K562 (cell line): ENCODE data around the gene TLNRD1.

Experiments
- CBX1 ChIP-seq: sonication (generic); IDR thresholded peaks from 2 replicates; pipeline ENCODE4 v1.6.1; 2016; ENCODE audit warnings: antibody characterized with exemption, low read depth, mild to moderate bottlenecking
- HDGF ChIP-seq: fragments of 450-650 bp; IDR thresholded peaks from 2 replicates; pipeline ENCODE4 v1.6.1; 2016
- TF ChIP-seq, protein P1 (sequence below): fragments of 450-650 bp; IDR thresholded peaks from 2 replicates; pipeline ENCODE4 v1.6.1; 2016; ENCODE audit warnings: low read depth

GRCh38 chr15:81000624-81001151 lies at the start of gene TLNRD1:
- TF ChIP-seq HDGF = no peak
- TF ChIP-seq CBX1 = no peak; the same call in 1 of the 2 replicates
- TF ChIP-seq, protein P1, sequence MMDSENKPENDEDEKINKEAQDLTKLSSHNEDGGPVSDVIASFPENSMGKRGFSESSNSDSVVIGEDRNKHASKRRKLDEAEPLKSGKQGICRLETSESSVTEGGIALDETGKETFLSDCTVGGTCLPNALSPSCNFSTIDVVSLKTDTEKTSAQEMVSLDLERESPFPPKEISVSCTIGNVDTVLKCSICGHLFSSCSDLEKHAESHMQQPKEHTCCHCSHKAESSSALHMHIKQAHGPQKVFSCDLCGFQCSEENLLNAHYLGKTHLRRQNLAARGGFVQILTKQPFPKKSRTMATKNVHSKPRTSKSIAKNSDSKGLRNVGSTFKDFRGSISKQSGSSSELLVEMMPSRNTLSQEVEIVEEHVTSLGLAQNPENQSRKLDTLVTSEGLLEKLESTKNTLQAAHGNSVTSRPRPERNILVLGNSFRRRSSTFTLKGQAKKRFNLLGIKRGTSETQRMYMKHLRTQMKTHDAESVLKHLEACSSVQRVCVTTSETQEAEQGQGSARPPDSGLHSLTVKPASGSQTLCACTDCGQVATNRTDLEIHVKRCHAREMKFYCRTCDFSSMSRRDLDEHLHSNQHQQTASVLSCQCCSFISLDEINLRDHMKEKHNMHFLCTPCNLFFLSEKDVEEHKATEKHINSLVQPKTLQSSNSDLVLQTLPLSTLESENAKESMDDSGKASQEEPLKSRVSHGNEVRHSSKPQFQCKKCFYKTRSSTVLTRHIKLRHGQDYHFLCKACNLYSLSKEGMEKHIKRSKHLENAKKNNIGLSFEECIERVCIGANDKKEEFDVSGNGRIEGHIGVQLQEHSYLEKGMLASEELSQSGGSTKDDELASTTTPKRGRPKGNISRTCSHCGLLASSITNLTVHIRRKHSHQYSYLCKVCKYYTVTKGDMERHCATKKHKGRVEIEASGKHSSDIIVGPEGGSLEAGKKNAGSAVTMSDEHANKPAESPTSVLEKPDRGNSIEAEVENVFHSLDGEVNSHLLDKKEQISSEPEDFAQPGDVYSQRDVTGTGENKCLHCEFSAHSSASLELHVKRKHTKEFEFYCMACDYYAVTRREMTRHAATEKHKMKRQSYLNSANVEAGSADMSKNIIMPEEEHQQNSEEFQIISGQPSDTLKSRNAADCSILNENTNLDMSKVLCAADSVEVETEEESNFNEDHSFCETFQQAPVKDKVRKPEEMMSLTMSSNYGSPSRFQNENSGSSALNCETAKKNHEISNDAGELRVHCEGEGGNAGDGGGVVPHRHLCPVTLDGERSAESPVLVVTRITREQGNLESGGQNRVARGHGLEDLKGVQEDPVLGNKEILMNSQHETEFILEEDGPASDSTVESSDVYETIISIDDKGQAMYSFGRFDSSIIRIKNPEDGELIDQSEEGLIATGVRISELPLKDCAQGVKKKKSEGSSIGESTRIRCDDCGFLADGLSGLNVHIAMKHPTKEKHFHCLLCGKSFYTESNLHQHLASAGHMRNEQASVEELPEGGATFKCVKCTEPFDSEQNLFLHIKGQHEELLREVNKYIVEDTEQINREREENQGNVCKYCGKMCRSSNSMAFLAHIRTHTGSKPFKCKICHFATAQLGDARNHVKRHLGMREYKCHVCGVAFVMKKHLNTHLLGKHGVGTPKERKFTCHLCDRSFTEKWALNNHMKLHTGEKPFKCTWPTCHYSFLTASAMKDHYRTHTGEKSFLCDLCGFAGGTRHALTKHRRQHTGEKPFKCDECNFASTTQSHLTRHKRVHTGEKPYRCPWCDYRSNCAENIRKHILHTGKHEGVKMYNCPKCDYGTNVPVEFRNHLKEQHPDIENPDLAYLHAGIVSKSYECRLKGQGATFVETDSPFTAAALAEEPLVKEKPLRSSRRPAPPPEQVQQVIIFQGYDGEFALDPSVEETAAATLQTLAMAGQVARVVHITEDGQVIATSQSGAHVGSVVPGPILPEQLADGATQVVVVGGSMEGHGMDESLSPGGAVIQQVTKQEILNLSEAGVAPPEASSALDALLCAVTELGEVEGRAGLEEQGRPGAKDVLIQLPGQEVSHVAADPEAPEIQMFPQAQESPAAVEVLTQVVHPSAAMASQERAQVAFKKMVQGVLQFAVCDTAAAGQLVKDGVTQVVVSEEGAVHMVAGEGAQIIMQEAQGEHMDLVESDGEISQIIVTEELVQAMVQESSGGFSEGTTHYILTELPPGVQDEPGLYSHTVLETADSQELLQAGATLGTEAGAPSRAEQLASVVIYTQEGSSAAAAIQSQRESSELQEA = no peak
